NOMO-1 treated with dmso at 0.1 percent for 144 hours (cell line): ENCODE data around the gene SPOPL.

Experiments
- DNase-seq: peaks from one replicate; lab custom pipeline; 2025; ENCODE audit not compliant: unreplicated experiment; lab: John Stamatoyannopoulos, UW

The SPOPL gene

GRCh38 chr2:138493334-138493733 is 8.2 kb upstream of the SPOPL start:
- DNase-seq: no peak

- no peak for DNase-seq
Observed at GRCh38 chr2:138494265-138494966, 7.2 kb upstream of the SPOPL start.

GRCh38 chr2:138495384-138495783 is 6.2 kb upstream of the SPOPL start:
- DNase-seq: no peak

GRCh38 chr2:138496096-138496651 is 5.4 kb upstream of the SPOPL start:
- no peak for DNase-seq

- no peak for DNase-seq
Observed at GRCh38 chr2:138497294-138497693, 4.3 kb upstream of the SPOPL start.

- DNase-seq: no peak
Observed at GRCh38 chr2:138499684-138500083, 1.9 kb upstream of the SPOPL start.

GRCh38 chr2:138500592-138501424 is 762 bp upstream of the SPOPL start:
- no peak for DNase-seq

- no peak for DNase-seq
Observed at GRCh38 chr2:138502255-138503086, 901 bp downstream of the SPOPL start.

- DNase-seq: peak; percentile 44
Observed at GRCh38 chr2:138503087-138503442, 1.5 kb downstream of the SPOPL start.

- DNase-seq: no peak
Observed at GRCh38 chr2:138503652-138504051, 2.1 kb downstream of the SPOPL start.

- no peak for DNase-seq
Observed at GRCh38 chr2:138504092-138504491, 2.5 kb downstream of the SPOPL start.

- DNase-seq: peak; percentile 77
Observed at GRCh38 chr2:138504546-138505235, 3.1 kb downstream of the SPOPL start.

GRCh38 chr2:138507267-138507666 is 5.7 kb downstream of the SPOPL start:
- no peak for DNase-seq

GRCh38 chr2:138510319-138510718 is 8.7 kb downstream of the SPOPL start:
- DNase-seq: no peak

- no peak for DNase-seq
Observed at GRCh38 chr2:138512672-138513071, 11.1 kb downstream of the SPOPL start.

GRCh38 chr2:138514173-138514572 is 12.6 kb downstream of the SPOPL start:
- no peak for DNase-seq

- peak; percentile 39 for DNase-seq
Observed at GRCh38 chr2:138515092-138515491, 13.5 kb downstream of the SPOPL start.

- no peak for DNase-seq
Observed at GRCh38 chr2:138516030-138516704, 14.6 kb downstream of the SPOPL start.

GRCh38 chr2:138518860-138519259 is 17.3 kb downstream of the SPOPL start:
- DNase-seq: no peak

- no peak for DNase-seq
Observed at GRCh38 chr2:138521821-138522220, 20.3 kb downstream of the SPOPL start.
